SIG-M5 treated with dmso at 0.1 percent for 504 hours (cell line): ENCODE data around the gene OR1E2.
"Not testable (repeated sequence)": the region's sequence is repeated elsewhere in the genome, so short reads cannot be mapped to it uniquely, and the experiment has no call there.

Source experiments
- DNase-seq: peaks from one replicate; lab custom pipeline; 2025; ENCODE audit not compliant: unreplicated experiment; lab: John Stamatoyannopoulos, UW

The OR1E2 gene

GRCh38 chr17:3398310-3398709 is 35.3 kb downstream of the OR1E2 start, which contains the start of gene OR1E1:
OR1E1 (minus strand) TSS chr17:3398410; CDS start chr17:3398410, 0 bp downstream.
- no peak for DNase-seq

- DNase-seq: not testable (repeated sequence)
Observed at GRCh38 chr17:3397801-3398200, 35.8 kb downstream of the OR1E2 start.

GRCh38 chr17:3389791-3390190 is 43.9 kb downstream of the OR1E2 start:
- no peak for DNase-seq

GRCh38 chr17:3385869-3386816 is 47.5 kb downstream of the OR1E2 start, which contains the start of gene OR3A2:
OR3A2 (minus strand) TSS chr17:3386308.
- no peak for DNase-seq
